A172 (cell line): ENCODE results near the gene RBM18. TPM values are rescaled to one million over a fixed set of nuclear protein-coding genes. Genes with fewer than 3 reads are reported as not detected.

Experiments
- DNase-seq: peaks from one replicate; pipeline ENCODE4 v3.0.0-alpha.2; 2015; ENCODE audit warnings: low spot score
- total RNA-seq: library from RNA; depleted of rRNA; stranded (reverse); fragments of >200 nt; shearing (Covaris generic); gene quantifications from 2 replicates; pipeline ENCODE4 v1.2.3, GENCODE V29; 2014

RBM18 gene
- total RNA-seq, 1 experiment from 2014 or later = 12.1 TPM

DNA sequence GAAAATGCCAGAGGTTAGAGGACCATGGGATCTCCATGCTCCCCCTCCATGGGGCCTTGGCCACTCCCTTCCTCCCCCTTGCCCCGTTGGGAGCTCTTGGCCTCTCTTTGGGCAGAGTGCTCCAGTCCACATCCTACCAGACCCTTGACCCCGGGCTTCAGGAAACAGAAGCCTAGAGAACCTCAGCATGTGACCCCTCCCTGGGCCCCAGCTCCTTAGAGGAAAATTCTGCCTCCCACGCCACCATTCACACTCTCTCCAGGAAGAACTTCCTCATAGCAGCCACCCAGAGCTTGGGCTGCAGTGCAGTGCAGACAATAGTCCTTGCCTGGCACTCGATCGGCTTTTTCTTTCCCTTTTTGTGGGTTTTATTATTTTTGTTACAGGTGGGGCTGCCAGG lies 41.8 kb downstream of the RBM18 start:
- no peak for DNase-seq

DNA sequence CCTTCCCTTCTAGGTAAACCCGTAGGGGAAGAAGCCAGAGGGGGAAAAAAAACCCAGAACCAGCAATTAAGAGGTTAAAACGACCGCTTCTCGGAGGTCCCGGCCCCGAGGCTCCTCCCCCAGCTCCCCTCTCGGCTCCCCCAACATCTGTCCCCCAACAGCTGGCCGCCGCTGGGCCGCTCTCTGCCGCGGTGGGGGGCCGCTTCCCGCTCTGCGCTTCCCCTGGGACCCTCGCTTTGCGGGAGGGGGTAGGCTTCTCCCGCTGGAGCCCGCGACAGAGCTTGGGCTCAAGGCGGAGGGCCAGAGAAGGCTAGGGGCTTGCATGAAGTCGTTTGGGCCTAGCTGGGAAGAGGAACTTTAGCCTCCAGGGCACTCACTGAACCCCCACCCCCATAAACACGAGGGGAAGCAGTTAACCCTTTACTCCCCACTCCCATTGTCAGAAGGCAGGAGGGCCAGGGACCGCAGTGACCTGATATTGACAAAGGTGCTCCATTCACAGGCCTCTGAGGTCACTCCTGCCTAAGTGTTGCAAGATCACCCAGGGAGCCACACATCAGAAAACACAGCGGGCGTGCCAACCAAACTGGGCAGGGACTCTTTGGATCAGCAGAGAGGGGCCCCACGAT lies 43.3 kb downstream of the RBM18 start:
- DNase-seq = no peak

- no peak for DNase-seq
These were observed 43.9 kb downstream of the RBM18 start for GRCh38 chr9:122220673-122221182.

DNA sequence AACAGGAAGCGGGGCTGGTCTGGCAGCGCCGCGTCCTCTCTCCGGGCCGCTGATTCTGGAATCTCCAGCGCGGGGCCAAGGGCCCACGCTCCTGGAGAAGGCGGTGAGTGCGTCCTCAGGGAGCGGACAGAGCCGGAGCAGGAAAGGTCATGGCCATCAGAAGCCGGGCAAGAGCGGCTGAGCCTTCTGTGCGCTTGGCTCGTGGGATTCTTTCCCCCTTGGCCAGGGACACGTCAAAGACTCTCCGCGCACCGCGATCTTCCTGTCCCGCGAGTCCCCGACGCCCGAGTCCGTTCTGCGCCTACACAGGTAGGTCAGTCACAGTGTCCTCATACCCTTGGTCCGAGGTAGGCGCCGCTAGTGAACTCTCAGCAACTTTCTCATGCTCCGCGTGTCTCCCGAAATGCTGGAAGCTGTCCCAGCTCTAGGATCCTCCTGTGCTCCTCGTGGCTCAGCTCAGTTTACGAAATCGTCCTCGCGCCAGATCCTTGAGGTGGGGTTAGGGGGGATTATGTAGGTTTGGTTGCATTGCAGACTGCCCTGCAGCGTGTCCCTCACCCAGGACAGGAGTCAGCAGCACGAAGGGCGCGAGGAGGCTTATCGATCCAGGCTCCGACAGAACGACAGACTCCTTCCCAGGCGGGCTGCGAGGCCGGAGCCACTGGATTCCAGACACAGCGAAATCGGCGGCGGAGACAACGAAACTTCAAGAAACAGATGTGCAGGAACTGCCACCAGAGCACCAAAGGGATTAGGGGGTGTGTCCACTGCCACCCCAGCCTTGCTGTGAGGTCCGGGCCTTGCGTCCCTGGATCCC lies 44.6 kb downstream of the RBM18 start:
- no peak for DNase-seq

DNA sequence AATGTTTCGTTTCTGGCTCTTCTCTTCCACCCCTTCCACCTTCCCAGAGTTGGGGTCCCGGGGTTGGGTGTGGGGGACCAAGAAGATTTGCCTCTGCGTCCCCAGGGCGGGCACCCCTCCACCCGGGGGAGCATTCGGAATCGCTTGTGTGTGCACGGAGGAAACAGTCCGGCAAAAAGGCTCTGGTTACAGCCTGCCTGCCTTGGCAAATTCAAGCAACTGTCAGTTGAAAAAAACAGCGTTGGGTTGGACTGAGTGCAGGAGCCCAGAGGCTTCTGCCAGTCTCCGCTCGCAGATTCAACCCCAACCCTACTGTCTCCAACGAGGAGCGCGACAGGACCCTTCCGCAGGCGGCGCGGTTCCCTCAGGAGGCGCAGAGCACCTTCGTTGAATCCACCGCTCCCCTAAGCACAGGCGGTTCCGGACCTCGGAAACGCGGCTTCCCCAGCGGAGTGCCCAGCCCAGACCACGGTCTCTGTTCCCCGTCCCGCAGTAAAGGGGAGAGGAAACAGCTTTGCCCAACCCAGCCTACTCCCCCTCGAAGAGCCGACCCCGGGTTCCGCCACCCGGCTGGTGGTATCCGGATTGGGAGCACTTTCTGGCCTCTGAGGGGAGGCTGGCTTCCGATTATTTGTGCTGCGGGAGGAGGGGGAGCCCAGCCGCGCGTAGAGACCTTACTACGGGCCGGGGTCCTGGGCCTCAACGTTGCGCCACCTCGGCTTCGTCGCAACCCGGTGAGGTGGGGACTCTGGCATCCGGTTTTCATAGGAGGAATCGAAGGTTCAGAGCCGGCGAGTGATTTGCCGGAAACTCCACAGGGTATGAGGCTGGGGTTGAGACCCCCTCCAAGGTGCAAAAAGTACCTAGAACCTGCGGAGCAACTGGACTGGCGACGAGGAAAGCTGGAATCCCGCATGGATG lies 45.4 kb downstream of the RBM18 start:
- DNase-seq = no peak

GRCh38 chr9:122218071-122218934 lies 46.3 kb downstream of the RBM18 start:
- peak; percentile 40 for DNase-seq

- no peak for DNase-seq
These were observed 47.0 kb downstream of the RBM18 start for GRCh38 chr9:122217640-122218039.

- DNase-seq = no peak
These were observed 47.7 kb downstream of the RBM18 start for GRCh38 chr9:122216798-122217418.

DNA sequence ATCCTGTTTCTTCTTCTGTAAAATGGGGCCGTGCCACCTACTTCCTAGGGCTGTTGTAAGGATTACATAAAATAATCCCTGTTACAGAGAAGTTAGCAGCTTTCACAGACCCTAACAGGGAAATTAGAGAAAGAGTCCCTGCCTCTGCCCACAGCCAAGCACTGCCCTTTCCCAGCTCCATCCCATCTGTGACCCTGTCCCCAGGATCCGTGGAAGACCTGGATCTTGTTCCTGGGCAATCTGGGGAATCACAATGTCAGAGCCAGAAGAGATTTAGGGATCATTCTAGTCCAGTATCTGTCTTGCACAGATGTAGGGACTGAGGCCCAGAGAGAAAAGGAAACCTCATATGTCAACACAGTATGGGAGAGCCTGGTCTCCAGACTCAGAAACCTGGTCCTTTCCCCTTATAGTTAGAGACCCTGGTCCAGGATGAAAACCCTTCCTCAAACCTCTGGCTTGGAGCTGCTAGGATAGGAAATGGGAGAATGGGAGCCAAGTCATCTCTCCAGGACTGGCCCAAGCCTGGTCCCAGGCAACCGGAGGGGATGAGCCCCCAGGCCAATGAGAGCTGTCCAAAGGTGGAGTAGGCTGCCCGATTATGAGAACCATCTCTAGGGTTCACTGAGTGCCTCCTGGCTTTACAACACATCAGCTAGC lies 48.4 kb downstream of the RBM18 start:
- no peak for DNase-seq

- DNase-seq = no peak
These were observed 49.0 kb downstream of the RBM18 start for GRCh38 chr9:122215663-122216062.

DNA sequence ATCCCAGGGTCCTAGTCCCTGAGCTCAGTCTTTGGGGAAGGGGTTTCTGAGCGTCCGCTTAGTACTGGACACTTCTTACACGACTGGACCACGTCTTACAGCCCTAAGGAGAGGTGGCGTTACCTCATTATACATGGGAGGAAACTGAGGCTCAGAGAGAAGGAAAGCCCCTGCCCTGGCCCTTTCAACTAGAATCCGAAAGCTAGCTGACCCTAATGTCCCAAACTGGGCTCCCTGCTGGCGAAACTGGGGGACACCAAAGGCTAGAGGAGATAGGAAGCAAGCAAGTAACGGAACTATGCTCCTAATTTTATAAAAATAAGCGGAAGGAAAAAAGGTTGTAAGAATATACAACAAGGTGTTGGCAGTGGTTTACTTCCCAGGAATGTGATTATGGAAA lies 50.1 kb downstream of the RBM18 start:
- DNase-seq = no peak

DNA sequence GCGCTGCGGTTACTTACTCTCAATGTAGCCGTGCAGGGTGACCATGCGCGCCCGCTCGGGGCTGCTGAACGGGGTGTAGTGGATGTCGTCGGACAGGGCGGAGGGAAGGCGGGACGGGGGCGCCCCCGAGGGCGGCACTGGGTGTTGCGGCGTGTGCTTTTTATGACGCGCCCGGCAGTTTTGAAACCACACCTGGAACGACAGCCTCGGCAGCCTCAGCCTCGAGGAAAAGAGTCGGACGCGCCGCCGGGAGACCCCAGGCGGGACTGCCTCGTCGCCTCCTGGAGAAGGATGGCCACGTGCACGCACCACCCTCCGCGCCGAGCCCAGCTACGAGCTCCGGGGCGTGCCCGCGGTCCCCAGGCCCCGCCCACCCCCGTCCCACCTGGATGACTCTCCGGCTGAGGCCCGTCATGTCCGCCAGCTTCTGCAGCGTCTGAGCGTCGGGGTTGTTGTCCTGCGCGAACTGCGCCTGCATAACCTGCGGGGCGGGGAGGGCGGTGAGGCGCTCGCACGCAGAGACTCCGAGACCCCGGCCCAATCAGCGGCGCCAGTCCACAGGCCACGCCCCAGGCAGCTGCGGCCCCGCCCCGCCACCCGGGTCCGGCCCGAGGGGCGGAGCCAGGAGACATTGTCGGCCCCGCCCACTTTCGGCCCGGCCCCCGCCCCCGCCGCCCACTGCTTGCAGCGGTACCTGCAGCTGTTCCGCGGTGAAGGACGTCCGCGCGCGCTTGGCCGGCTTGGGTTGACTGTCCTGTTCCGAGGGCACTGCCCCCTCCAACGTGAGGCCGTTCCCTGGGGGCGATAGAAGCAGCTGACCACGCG lies 50.8 kb downstream of the RBM18 start:
- DNase-seq = peak; percentile 43

DNA sequence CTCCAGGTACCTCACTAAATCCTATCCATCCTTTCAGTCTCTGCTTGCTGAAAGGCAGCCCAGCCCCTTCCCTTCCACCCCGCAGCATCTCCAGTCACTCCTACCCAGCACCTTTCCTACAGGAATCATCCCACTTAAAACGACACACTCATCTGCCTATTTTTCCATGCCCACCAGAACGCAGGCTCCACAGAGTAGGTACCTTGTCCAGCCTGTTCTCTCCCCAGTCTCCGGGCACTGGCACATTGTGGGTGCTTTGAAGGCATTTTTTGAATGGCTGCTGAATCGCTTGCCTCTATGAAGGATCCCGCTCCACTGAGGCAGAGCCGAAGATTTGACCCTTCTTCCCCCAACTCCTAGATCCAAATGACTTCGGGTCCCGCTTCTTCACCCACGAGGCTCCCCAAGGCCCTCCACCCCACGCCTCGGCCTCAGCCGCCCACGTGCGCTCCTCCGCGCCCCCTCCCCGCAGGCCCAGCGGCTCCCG lies 51.5 kb downstream of the RBM18 start:
- no peak for DNase-seq

DNA sequence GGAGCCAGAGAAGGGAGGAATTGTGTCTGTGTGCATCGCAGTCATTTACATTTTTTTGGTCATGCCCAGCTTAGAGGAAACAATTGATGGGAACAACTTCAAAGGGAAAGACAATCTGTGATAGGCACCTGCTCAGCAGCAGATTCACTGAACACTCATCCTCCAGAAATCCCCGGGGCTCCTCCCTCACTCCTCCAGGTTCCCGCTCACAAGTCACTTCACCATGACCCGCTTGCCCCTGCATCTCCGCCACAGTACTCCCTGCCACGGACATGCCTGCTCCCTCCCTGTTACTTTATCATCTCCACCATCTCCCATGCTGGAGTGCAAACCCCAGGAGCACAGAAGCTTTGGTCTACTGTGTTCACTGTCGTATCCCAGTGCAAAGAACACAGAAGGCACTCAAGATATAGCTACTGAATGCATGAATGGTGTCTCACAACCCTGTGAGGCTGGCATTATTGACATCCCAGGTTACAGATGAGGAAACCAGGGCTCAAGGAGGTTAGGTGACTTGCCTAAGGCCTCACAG lies 52.1 kb downstream of the RBM18 start:
- no peak for DNase-seq

GRCh38 chr9:122209451-122209850 lies 55.2 kb downstream of the RBM18 start:
- DNase-seq = no peak

GRCh38 chr9:122207096-122207495 lies 57.5 kb downstream of the RBM18 start:
- DNase-seq = no peak

- DNase-seq = peak; percentile 79
These were observed 58.3 kb downstream of the RBM18 start for GRCh38 chr9:122206118-122207046.

DNA sequence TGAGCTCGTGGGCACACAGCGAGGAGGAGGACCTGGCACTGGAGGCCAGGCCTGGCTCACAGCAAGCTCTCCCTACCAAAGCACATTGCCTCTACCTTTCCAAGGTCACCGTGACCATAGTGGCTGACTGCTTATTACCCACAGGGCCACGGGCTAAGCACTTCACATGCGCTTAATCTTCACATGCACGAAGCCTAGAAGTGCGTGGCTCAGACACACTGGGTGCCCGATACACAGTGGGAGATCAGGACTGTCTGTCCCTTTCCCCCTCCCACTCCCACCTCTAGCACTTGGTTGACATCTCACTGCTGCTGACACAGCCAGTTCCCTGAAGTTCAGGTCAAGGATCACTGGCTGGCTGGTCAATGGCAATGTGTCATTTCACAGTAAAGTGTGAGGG lies 59.5 kb downstream of the RBM18 start:
- no peak for DNase-seq
